ENCODE results near the gene APBA2. TPM values are rescaled to one million over a fixed set of nuclear protein-coding genes. Genes with fewer than 3 reads are reported as not detected.
"Not testable (repeated sequence)": the region's sequence is repeated elsewhere in the genome, so short reads cannot be mapped to it uniquely, and the experiment has no call there.

APBA2 gene
- under 1 TPM; 0.47 to 0.48 TPM for total RNA-seq

DNA sequence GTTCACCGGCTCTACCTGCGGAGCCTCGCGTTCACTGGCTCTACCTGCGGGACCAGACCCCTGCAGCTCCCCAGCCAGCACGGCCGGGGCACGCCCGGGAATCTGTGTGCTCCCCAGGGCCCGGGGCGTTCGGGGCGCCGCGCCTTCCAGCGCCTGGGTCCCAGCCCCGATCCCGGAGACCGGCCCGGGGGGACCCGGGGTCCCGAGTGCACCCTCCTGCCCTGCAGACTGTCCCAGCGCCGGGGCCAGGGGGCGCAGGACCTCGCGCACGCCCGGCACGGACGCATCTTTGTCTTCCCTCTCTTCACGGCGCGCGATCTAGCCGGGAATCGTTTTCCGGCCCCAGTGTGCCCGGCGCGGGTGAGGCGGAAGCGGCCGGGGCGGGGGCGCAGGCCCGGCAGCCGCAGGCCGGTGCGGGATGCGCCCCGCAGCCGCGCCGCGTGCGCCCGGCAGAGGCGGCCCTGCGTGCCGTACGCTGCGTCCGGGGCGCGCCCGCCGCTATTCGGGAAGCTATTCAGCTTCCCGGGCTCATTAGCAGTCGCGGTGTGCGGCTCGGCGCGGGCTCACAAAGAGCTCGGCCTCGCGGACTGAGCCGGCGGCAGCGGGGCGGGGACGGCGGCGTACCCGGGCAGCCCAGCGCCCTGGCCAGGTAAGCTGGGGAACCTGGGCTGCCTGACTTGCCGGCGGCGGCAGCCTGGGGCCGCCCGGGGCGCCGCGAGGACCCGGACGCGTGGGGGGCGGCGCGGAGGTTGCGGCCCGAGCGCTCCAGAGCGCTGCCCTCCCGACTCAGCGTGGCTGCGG, at the start of gene APBA2:
Gene APBA2, plus strand, starts transcription at position 345 of the 801 bp plus-strand sequence. CDS start 167,911 bp downstream, outside the sequence.
- TF ChIP-seq, protein P1, sequence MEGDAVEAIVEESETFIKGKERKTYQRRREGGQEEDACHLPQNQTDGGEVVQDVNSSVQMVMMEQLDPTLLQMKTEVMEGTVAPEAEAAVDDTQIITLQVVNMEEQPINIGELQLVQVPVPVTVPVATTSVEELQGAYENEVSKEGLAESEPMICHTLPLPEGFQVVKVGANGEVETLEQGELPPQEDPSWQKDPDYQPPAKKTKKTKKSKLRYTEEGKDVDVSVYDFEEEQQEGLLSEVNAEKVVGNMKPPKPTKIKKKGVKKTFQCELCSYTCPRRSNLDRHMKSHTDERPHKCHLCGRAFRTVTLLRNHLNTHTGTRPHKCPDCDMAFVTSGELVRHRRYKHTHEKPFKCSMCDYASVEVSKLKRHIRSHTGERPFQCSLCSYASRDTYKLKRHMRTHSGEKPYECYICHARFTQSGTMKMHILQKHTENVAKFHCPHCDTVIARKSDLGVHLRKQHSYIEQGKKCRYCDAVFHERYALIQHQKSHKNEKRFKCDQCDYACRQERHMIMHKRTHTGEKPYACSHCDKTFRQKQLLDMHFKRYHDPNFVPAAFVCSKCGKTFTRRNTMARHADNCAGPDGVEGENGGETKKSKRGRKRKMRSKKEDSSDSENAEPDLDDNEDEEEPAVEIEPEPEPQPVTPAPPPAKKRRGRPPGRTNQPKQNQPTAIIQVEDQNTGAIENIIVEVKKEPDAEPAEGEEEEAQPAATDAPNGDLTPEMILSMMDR (IDR thresholded peaks at IDR 0.05): no peak
- Histone ChIP-seq H3K36me3 (no peaks in the 10 kb centered on the region), H3K4me3 (peak within 1 kb of the TSS; percentile 34 to 53), H3K4me1 (peaks cover 0 to 13% of the 10 kb centered on the region in 2 donors), H3K9me3 (no peaks in the 10 kb centered on the region), H3K27ac (no peak within 1 kb of the TSS), H3K27me3 (peaks cover 0 to 8% of the 10 kb centered on the region in 2 donors)
- no peak for DNase-seq (ENCODE audit: low spot score)

- H3K4me1 ChIP-seq; DNase-seq (ENCODE audit: low spot score); H3K27me3 ChIP-seq; H3K9me3 ChIP-seq; H3K36me3 ChIP-seq; H3K27ac ChIP-seq; H3K4me3 ChIP-seq: not testable (repeated sequence)
Observed at GRCh38 chr15:28840285-28840684, 45.5 kb upstream of the APBA2 start.

DNA sequence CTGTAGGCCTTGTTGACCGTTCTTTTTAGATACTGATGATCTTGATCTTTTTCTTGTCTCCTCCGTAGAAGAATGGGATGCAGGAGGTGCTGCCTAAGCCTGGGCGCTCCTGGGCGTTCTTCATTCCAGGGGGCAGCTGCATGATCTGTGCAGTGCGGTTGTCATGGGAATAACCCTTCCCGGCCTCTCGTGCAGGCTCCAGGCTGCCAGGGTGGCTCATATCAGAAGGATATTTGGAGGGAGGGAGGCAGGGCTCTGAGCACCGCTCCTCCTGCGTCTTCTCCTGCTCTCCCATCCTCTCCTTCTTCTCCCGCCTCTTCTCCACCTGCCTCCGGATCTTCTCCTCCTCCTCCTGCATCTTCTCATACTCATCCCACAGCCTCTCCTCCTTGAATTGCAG, 43.6 kb upstream of the APBA2 start:
- H3K4me3 ChIP-seq; H3K27ac ChIP-seq; H3K4me1 ChIP-seq; H3K27me3 ChIP-seq; DNase-seq (ENCODE audit: low spot score); H3K9me3 ChIP-seq; H3K36me3 ChIP-seq: not testable (repeated sequence)

- H3K27ac ChIP-seq, H3K9me3 ChIP-seq, H3K27me3 ChIP-seq: not testable (repeated sequence)
Observed at GRCh38 chr15:28843520-28843919, 42.3 kb upstream of the APBA2 start.

DNA sequence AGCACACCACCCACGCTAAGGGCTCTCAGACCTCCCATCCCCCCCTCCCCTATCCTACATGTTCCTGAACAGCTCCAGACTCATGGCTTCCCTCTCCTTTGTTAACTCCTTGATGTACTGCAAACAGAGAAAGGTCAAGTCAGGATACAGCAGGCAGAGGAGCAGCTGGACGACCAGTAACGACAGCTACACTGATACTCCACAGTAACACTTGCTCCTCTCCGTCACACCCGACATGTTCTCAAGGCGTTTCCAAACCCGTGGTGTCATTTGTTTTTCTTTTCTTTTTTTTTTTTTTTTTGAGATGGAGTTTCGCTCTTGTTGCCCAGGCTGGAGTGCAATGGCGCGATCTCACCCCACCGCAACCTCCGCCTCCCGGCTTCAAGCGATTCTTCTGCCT, 41.6 kb upstream of the APBA2 start:
- not testable (repeated sequence) for H3K9me3 ChIP-seq

More at GRCh38 chr15:28843520-28843919, 42.3 kb upstream of the APBA2 start:
- not testable (repeated sequence) for DNase-seq (ENCODE audit: low spot score); H3K36me3 ChIP-seq; H3K4me1 ChIP-seq; H3K4me3 ChIP-seq

DNA sequence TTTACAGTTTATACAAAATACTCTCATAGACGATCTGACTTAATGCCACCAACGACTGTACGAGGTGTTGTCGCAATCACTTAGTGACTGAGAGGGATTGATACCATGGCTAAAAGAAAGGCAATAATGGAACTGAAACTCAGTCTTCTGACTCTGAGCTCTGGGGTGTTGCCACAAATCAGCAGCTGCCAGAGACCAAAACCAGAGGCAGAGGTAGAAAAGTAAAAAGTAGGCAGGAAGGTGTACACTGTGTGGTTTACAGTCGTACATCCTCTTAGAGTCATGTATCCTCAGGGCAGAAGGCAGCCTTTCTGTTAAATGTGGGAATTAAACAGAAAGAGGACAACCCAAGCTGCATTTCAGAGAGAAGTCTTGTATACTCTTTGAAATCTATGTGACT, 38.5 kb upstream of the APBA2 start:
- H3K27ac ChIP-seq; H3K4me3 ChIP-seq; H3K4me1 ChIP-seq; H3K27me3 ChIP-seq; H3K36me3 ChIP-seq; DNase-seq (ENCODE audit: low spot score); H3K9me3 ChIP-seq: not testable (repeated sequence)

More for the DNA sequence above, 41.6 kb upstream of the APBA2 start:
- H3K4me1 ChIP-seq; H3K4me3 ChIP-seq; DNase-seq (ENCODE audit: low spot score); H3K36me3 ChIP-seq; H3K27ac ChIP-seq; H3K27me3 ChIP-seq: not testable (repeated sequence)

- H3K4me3 ChIP-seq; H3K36me3 ChIP-seq; H3K9me3 ChIP-seq; H3K27ac ChIP-seq; H3K27me3 ChIP-seq; DNase-seq (ENCODE audit: low spot score); H3K4me1 ChIP-seq: not testable (repeated sequence)
Observed at GRCh38 chr15:28847959-28848358, 37.8 kb upstream of the APBA2 start.

DNA sequence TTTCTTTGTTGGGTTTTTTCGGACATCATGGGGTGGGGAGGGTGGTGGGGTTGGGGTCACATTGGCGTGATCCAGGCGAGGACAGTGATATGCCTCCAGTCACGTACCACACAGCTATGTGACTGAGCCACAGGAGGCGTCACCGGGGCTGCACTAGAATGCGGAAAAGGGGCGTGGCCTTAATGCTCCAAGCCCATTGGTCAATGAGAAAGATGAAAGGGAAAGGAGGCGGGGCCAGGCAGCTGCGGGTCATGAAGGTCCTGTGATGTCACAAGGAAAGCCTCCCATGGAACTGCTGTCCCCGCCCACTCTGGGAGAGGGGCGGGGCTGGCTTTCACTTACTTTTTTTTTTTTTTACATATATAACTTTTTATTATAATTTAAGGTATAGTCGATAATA, 37.3 kb upstream of the APBA2 start, which contains the start of gene GOLGA6L7:
Gene GOLGA6L7, minus strand, starts transcription at position 124 of the 400 bp plus-strand sequence. Its CDS starts 95 bp downstream, at position 29.
- H3K4me3 ChIP-seq; H3K9me3 ChIP-seq; H3K36me3 ChIP-seq; DNase-seq (ENCODE audit: low spot score); H3K27ac ChIP-seq; H3K27me3 ChIP-seq; H3K4me1 ChIP-seq: not testable (repeated sequence)

GRCh38 chr15:28849271-28849670, 36.5 kb upstream of the APBA2 start:
- H3K9me3 ChIP-seq; H3K4me1 ChIP-seq; DNase-seq (ENCODE audit: low spot score); H3K27ac ChIP-seq; H3K27me3 ChIP-seq; H3K4me3 ChIP-seq; H3K36me3 ChIP-seq: not testable (repeated sequence)

DNA sequence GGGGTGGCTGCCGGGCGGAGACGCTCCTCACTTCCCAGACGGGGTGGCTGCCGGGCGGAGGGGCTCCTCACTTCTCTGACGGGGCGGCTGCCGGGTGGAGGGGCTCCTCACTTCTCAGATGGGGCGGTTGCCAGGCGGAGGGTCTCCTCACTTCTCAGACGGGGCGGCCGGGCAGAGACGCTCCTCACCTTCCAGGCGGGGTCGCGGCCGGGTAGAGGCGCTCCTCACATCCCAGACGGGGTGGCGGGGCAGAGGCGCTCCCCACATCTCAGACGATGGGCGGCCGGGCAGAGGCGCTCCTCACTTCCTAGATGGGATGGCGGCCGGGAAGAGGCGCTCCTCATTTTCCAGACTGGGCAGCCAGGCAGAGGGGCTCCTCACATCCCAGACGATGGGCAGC, 36.0 kb upstream of the APBA2 start:
- DNase-seq (ENCODE audit: low spot score); H3K9me3 ChIP-seq; H3K4me1 ChIP-seq; H3K36me3 ChIP-seq; H3K4me3 ChIP-seq; H3K27me3 ChIP-seq; H3K27ac ChIP-seq: not testable (repeated sequence)

- not testable (repeated sequence) for H3K4me1 ChIP-seq
Observed at GRCh38 chr15:28853654-28854053, 32.1 kb upstream of the APBA2 start.

DNA sequence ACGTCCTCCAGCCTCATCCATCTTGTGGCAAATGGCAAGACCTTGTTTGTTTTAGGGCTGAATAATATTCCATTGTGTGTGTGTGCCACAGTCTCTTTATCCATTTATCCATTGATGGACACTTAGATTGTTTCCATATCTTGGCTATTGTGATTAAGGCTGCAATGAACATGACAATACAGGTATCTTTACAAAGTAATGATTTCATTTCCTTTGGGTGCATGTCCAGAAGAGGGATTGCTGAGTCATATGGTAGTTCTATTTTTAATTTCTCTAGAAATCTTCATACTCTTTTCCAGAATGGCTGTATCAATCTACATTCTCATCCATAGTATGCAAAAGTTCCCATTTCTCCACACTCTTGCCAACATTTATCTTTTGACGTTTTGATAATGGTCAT, 31.2 kb upstream of the APBA2 start:
- not testable (repeated sequence) for DNase-seq (ENCODE audit: low spot score); H3K4me3 ChIP-seq; H3K4me1 ChIP-seq; H3K36me3 ChIP-seq; H3K27me3 ChIP-seq; H3K27ac ChIP-seq; H3K9me3 ChIP-seq

More at GRCh38 chr15:28853654-28854053, 32.1 kb upstream of the APBA2 start:
- not testable (repeated sequence) for H3K27me3 ChIP-seq; H3K9me3 ChIP-seq; H3K4me3 ChIP-seq; DNase-seq (ENCODE audit: low spot score); H3K36me3 ChIP-seq; H3K27ac ChIP-seq

All from right atrium auricular region (tissue), 2 donors.